NCI-H146 (cell line): ENCODE results near the gene FAM186B.
A peak's percentile ranks its signal among the peaks of the same experiment; 100 is the strongest.

Experiments
- DNase-seq: peaks from one replicate; lab custom pipeline; 2025; lab: John Stamatoyannopoulos, UW

Gene FAM186B

DNA sequence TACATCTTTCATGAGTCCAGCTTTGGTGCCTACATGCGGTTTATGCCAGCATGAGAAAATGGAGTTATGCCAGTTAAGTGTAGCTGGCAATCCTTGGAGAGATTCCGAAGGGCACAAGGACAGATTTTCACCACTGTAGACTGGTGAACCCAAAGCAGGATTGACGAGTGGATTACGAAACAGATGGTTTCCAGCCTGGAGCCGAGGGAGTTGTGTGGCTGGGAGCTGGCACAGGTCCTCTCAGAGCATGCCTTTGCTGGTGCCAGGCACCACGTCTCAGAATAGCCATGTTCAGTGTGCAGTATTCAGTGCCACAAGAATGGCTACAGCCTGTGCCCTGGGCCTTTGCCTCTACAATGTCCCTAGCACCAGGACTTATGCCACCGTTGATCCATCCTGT is 53.4 kb downstream of the FAM186B start:
- no peak for DNase-seq

DNA sequence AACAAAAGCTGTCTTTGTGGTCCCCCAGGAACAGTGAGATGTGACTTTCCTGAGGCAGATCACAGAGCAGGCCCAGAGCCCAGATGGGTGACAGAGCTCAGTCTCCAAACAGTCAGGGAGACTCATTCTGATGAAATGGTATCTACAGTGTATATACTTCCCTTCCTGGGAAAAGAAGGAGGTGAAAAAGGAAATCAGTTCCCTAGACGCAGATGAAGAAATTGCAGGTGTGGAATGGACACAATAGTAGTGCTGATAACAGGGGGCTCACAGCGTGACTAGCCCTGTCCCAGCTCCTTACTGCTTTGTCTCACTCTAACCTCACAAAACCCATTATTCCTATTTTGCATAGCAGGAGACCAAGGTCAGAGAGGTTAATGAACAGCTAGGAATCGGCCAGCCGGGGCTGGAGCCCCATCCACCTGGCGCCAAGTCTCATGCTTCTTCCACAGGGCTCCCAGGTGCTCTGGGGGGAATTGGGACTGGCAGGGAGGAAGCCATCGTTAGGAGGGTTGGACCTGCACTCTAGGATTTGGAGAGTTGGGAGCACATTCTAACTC is 54.7 kb downstream of the FAM186B start:
- DNase-seq, result peak; percentile 73

DNA sequence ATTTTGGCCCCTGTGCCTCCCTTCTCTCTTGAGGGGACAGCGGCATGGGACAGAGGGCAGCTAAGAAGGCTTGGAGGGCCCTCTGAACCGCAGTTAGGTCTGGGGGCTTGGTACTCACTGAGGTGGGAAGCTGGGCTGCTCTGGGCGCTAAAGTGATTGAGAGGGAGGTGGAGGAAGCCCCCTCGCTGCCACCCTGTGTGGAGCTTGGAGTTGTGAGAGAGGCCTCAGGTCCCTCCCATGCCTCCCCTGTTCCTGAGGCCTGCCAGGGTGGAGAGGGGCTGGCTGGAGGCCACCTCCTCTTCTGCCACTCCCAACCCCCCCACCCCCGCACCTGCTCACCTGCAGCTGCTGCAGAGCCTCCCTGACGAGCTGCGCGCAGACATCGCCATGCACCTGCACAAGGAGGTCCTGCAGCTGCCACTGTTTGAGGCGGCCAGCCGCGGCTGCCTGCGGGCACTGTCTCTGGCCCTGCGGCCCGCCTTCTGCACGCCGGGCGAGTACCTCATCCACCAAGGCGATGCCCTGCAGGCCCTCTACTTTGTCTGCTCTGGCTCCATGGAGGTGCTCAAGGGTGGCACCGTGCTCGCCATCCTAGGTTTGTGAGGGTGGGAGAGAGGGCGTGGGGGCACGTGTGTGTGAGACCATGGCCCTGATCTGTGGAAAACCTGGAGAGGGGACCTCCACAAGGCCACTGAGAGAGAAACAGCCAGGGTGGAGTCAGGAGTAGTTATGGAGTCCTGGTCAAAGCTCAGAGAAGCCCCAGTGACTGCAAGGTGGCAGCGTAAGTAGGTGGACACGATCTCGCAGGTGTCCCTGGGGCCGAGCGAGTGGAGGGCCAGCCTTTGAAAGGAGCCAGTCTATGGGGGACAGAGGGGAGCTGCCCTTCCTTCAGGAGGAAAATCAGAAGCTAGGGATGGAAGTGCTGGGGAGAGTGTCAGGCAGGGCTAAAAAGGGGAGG is 55.4 kb downstream of the FAM186B start:
- DNase-seq, result peak; percentile 97

DNA sequence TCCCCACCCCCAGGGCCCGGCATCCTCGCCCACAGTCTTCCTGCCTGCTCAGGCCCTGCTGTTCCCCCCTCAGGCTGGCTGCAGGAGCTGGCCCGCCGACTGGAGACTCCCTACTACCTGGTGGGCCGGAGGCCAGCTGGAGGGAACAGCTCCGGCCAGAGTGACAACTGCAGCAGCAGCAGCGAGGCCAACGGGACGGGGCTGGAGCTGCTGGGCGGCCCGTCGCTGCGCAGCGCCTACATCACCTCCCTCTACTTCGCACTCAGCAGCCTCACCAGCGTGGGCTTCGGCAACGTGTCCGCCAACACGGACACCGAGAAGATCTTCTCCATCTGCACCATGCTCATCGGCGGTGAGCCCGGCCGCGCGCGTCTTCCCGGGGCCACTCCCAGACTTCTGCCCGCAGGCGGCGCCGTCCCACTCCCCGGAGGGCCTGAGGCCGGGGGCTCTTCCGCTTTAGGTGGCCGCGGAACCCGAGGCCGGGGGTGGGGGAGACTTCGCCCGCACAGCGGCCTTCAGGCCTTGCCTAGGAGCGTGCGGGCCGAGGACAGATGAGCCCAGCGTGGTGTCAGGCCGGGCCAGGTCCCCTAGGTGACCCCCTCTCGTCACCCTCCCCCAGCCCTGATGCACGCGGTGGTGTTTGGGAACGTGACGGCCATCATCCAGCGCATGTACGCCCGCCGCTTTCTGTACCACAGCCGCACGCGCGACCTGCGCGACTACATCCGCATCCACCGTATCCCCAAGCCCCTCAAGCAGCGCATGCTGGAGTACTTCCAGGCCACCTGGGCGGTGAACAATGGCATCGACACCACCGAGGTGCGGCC is 56.4 kb downstream of the FAM186B start:
- no peak for DNase-seq

DNA sequence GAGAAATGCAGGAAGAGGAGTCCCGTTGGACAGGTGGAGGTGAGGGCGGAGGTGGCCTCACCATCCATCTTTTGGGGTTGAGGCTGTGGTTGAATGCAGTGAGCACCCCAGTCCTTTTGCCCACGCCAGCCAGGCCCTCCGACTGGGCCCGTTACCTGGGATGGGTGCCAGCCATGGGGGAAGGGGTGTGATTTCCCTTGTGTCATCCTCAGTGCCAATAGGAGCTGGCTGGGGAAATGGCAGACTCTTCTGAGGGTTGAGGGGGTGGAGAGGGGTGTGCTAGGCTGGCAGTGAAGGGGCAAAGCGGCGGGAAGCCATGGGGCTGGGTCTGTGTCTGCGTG is 57.0 kb downstream of the FAM186B start:
- DNase-seq, result no peak

DNA sequence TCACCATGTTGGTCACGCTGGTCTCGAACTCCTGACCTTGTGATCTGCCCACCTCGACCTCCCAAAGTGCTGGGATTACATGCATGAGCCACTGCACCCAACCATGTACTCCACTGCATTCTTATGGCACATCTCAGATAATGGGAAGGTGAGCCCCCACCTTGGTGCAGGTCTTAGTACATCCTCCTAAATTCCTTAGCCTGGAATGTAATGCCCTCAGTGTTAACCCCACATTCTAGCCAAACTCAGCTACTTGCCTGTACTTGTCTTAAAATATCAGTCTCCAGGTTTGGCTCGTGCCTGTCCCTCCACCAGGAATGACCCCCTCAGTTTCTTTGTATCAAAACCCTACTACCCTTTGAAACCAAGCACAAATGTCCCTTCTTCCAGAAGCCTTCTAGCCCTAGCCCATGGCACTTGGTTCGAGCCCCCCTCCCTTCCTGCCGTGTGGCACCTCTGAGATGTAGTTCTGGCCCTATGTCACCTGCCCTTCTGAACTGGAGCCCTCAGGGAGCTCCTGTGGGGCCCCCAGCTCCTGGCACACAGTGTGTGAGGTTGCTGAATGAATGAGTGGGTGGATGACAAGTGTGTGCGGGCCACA is 58.2 kb downstream of the FAM186B start:
- no peak for DNase-seq

DNA sequence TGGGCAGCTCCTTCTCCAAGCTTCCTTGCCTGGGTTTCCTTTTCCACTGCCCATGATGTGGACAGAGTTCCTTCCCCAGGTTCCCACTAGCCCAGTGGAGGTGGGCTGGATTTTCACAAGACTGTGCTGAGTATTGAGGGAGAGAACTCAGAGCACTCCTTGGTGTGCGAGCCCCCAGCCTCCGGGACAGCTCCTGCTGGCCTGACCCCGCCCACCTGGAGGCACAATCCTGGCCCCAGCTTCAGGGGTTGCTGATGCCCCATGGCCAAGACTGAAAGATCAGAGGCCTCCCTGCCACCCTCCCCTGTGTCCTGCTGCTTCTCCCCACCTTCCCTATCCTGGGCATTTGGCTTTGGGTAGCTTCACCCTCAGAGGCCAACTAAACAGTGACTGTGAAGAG is 59.0 kb downstream of the FAM186B start:
- no peak for DNase-seq

DNA sequence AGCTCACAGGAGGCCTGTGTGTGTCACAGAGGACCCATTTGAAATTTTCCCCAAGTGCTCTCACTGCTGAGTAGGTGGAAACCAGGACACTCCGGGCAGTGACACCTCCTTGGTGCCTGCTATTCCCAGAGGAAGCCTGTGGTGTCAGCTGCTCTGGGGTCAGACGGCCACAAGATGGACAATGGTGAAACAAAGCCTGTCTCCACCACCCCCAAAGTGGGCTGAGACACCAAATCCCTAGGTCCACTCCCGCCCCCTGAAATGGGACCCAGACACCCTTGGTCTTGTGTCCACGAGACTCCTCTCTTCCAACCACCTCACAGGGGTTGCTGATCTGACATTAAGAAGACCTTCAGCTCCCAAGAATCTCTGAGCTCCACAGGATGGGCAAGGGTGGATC is 59.6 kb downstream of the FAM186B start:
- no peak for DNase-seq

DNA sequence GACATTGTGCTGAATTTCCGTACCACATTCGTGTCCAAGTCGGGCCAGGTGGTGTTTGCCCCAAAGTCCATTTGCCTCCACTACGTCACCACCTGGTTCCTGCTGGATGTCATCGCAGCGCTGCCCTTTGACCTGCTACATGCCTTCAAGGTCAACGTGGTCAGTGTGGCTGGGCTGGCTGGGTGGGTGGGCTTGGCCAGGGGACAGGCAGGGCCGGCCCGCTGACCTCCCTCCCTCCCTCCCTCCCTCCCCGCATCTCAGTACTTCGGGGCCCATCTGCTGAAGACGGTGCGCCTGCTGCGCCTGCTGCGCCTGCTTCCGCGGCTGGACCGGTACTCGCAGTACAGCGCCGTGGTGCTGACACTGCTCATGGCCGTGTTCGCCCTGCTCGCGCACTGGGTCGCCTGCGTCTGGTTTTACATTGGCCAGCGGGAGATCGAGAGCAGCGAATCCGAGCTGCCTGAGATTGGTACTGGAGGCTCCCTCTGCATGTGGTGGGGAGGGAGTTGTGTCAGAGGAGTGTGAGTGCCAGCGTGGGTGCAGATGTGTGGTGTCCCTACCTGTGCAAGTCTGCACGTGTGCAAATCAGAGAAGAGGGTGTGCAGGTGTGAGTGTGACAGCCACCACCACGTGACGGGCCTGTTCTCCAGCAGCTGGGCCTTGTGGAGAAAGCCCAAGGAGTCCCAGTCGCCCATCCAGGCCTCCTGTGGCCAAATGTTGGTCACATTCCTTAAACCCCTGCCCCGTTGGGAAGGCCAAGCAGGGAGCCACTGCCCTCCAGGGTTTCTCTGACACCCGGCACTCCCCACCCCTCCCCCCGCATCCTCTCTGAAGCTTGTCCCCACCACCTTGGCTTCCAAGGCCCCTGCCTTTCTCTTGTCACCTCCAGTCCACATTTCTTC is 61.3 kb downstream of the FAM186B start:
- no peak for DNase-seq

DNA sequence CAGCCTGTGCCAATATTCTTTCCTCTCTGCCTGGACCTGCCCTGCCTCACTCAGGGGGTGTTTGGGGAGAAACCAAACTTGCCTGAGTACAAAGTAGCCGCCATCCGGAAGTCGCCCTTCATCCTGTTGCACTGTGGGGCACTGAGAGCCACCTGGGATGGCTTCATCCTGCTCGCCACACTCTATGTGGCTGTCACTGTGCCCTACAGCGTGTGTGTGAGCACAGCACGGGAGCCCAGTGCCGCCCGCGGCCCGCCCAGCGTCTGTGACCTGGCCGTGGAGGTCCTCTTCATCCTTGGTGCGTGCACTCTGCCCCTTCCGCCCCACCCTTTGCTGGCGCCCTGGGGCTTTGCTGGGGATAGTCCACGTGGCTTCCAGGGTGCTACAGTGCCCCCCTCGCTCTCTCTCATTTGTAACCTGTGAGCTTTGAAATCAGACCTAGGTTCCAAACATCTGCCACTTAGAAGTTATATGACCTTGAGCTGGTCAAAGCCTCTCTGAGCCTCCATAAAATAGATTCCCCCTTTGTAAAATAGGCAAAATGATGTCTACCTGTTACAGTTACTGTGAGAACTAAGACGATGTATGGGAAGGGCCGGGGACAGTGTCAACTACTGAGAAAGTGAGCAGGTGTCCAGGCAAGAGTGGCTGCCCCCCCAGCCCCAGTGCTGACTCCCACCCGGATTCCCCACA is 62.1 kb downstream of the FAM186B start:
- DNase-seq, result no peak

DNA sequence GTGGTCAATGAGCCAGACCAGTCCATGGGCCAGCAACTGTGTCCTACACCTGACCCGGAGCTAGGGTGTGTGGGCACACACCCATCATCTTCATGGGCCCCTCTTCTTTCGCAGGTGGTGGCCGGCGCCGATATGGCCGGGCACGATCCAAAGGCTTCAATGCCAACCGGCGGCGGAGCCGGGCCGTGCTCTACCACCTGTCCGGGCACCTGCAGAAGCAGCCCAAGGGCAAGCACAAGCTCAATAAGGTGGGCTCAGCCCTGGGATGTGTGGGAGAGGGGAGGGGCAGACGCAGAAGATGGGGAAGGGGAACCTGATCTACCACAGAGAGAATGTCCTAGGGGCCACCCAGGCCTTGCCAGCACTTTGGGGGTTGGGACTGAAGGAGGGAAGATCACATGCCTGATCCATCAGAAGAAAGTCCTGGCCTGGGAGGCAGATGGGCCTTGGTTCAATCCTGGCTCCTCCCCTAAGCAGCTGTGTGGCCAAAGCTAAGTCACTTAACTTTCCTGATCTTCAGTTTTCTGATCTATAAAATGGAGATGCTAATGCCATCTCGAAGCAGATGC is 62.8 kb downstream of the FAM186B start:
- DNase-seq, result no peak

DNA sequence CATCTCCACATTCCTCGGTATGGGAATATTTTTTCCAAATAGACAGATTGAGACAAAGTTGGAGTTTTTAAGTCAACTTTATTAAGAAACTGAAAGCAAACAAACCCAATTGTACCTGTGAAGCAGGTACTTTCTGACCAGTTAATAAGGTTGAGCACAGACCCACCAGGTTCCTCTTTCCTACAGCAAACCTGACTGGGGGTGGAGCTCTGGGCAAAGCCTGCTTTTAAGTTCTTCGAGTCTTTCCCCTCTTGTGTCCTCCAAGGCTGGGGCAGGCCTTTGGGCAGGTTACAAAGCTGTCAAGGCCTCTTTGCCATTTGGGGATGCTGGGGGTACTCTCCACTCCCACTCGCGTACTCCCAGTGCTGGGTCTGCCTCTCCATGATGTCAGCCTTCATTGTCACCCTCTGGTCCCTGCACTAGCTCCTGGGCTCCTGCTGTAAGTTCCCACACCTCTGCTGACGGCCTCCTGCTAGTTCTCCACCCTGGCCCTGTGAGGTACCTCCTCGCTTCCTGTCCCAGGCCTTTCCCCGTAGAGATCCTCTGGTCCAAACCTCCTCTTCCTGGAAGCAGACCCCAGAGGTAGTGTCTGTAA is 63.4 kb downstream of the FAM186B start:
- DNase-seq, result no peak

DNA sequence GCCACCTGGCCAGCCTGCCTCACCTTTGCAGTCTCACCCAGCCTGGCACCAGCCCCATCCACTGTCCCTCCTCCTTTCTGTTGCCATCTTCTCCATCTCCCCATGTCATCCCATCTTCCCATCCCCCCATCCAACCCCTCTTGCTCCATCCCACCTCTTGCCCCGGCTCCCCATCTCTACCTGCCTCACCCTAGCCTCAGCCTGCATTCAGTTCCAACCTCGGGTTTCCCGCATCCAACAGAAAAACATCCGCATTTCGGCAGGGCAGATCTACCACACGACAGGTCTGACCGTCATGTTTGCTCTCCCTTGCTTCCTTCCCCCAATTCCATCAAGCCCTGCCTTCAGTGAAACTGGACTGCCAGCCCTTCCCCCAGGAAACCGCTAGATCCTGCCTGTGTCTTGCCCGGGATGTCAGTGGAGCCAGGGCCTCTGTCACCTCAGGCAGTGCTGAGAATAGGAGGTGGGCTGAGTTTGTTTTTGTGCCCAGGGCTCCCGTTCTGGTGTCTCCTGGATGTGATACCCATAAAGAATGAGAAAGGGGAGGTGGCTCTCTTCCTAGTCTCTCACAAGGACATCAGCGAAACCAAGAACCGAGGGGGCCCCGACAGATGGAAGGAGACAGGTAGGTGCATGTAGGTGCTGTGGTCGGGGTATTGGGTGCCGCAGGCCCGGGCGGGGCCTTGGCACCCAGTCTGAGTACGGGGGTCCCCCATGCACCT is 64.1 kb downstream of the FAM186B start:
- DNase-seq, result no peak

DNA sequence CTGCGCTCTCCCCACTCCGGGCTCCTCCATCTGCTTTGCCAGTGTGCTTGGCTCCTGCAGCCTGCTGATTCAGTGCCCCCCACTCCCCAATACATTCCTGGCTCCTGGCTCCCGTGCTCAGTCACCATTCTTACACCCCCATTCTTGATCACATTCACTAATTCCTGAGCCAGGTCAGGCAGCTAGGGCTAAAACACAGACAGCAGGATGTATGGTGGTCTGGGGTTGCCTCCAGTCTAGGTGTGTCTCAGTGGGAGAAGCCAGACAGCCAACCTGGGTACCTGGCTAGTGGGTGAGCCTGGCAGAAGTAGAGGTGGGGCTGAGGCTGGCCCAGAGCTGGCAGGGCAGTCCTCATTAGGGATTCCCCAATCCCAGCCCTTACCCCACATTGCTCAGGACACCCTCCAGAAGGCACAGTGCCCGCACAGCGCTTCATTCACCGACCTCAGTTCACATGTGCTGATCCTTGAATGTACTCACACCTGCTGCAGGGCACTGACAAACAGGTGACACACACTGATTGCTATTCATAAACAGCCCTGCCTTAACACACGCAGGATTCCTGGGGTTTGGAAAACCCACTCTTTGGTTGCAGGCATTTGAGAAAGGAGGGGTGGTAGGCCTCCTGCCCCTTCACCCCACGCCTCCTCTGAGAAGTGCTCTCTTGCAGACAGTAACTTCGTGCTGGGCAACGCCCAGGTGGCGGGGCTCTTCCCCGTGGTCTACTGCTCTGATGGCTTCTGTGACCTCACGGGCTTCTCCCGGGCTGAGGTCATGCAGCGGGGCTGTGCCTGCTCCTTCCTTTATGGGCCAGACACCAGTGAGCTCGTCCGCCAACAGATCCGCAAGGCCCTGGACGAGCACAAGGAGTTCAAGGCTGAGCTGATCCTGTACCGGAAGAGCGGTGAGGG is 65.0 kb downstream of the FAM186B start:
- DNase-seq, result peak; percentile 31

DNA sequence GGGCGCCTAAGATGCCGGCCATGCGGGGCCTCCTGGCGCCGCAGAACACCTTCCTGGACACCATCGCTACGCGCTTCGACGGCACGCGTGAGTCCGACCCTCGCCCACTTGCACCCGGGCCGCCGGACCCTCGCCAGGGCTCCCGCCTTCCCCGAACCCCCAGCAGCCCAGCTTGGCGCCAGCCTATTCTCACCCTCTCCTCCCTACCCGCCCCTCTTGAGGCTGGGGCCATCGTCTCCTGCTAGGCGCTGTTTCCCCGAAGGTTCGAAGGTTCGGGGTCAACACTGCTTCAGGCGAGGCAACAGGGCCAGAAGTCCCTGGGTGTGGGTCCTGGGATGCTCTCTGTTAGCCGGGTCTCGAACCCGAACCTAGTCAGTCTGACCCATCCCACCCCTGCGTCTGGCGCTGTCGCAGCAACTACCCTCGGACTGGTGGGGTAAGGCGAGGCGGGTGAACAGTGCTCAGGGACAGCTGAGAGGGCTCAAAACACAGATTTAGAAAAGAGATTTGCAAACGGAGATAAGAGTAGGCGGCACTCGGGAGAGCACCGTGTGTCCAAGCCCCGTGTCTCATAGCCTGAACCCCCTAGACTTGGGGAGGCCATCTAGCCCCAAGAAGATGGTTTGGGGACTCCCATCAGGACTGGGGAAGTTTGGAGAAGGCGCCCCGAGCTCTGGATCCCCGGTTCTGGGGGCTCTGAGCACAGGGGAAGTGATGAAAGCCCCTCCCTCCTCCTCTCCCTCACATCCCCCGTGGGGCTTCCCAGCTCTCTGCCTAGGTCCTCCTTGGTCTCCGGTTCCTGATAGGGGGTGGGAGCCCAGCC is 65.8 kb downstream of the FAM186B start:
- DNase-seq, result no peak

DNA sequence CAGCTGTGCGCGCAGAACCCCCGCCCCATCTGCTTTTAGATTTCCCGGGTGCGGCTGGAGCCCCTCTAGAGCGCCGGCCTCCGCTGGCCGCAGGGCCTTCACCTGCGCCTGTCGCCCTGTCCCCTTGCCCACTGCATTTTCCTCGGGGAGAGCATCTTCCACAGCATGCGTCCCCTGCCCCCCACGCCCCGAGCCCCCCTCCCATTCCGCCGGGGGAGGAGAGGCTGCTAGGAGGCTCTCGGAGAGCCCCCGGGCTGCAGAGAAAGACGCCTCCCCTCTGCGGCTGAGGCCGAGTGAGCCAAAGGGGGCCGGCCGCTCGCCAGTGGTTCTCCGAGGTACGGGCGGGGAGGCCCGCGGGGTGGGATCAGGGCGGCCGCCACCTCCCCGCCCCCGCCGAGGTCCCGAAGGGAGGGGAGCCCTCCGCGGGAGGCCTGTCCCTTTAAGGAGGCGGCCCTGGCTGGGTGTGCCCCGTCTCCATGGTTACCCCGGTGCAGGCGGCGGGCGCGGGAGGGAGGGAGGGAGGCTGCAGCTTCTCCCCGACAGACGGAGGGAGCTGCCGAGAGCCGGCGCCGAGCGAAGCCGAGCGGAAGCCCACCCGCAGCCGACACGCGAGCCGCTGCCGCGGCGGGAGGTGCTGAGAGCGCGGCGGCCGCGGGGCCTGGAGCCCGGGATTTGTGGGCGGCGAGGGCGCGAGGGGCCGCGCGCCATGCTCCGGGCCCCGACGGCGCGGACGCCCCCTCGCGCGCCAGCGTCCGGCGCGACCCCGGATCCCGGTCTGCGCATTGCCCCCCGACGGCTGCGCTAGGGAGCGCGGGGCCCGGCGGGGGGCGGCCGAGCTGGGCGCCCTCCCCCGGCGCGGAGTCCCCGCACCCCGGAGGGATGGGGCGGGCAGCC is 66.7 kb downstream of the FAM186B start, which contains the start of gene KCNH3:
Gene KCNH3, plus strand, starts transcription at position 521 of the 894 bp plus-strand sequence. CDS start 387 bp downstream, outside the sequence.
- peak; percentile 96 for DNase-seq
